GM18502 (cell line): ENCODE results near the gene C2CD4C.
"Not testable (repeated sequence)": the region's sequence is repeated elsewhere in the genome, so short reads cannot be mapped to it uniquely, and the experiment has no call there.

Experiments used
- ATAC-seq: cut with Tn5 transposase; IDR thresholded peaks from one replicate; pipeline ENCODE4 v1.9.1; 2021; ENCODE audit warnings: mild to moderate bottlenecking; ENCODE audit not compliant: unreplicated experiment, poor library complexity

Gene C2CD4C, protein sequence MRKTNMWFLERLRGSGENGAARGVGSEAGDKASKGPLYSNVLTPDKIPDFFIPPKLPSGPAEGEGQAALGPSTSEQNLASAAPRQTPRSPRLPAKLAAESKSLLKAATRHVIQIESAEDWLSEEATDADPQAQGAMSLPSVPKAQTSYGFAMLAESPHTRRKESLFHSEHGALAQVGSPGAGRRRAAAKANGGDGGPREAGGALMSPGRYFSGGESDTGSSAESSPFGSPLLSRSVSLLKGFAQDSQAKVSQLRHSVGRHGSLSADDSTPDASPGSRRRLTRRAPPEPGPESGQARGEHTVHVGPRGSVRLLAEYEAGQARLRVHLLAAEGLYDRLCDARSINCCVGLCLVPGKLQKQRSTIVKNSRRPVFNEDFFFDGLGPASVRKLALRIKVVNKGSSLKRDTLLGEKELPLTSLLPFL

DNA sequence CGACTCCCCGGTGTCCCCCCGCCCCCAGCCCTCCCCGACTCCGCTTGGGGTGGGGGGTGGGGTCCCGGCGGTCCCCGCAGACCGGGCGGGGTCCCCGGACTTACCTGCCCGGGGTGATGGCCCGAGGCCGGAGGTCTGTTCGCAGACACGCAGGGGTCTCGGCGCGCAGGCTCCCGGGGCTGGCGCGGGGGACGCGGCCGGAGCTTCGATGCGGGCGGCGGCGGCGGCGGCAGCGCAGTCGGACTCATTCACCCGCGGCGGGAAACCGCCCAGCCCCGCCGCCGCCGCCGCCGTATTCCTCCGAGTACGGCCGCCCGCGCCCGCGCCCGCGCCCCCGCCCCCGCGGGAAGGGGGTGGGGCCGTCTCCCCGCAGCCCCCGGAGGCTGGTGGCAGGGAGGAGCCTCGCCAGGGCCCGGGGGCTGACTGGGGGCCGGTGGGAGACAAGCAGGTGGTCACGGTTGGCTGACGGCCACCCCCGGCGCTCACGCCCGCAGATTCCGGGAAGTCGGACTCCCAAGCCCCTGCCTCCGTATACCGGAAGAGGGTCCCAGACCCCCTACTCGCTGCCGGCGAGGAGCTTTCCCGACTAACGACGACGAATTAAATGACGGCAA, at the start of gene C2CD4C:
Gene C2CD4C (minus strand): TSS at position 246 of the 614 bp plus-strand sequence. CDS start 786 bp downstream, outside the sequence.
- no peak for ATAC-seq

DNA sequence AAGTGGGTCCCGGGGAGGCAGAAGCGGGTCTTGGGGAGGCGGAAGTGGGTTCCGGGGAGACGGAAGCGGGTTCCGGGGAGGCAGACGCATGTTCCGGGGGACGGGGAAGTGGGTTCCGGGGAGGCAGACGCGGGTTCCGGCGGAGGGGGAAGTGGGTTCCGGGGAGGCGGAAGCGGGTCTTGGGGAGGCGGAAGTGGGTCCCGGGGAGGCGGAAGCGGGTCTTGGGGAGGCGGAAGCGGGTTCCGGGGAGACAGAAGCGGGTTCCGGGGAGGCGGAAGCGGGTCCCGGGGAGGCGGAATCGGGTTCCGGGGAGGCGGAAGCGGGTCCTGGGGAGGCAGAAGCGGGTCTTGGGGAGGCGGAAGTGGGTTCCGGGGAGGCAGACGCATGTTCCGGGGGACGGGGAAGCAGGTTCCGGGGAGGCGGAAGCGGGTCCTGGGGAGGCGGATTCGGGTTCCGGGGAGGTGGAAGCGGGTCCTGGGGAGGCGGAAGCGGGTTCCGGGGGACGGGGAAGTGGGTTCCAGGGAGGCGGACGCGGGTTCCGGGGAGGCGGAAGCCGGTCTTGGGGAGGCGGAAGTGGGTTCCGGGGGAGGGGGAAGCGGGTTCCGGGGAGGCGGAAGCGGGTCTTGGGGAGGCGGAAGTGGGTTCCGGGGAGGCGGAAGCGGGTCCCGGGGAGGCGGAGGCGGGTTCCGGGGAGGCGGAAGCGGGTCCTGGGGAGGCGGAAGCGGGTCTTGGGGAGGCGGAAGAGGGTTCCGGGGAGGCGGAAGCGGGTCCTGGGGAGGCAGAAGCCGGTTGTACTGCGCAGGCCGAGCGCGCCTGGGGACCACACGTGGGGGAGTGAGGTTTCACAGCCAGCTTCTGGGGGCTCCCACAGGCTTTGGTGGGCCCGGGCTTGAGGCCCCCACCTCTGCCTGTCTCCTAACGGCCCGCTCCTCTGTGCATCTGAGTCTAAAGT, 49.4 kb upstream of the C2CD4C start:
- ATAC-seq = no peak

DNA sequence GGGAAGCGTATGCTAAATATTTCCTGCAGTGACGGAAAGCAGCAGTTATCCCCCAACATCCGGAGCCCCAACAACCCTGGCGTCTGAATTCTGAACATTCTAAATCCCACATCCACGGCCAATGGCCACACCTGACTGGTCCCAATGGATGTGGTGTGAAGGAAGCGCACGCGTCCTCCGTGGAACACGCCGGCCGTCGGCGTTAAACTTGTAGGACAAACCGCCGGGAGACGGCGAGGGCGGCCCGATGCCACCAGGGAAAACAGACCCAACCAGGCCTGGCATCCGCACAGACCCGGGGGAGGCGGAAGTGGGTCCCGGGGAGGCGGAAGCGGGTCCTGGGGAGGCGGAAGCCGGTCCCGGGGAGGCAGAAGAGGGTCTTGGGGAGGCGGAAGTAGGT, 48.7 kb upstream of the C2CD4C start:
- ATAC-seq = no peak

DNA sequence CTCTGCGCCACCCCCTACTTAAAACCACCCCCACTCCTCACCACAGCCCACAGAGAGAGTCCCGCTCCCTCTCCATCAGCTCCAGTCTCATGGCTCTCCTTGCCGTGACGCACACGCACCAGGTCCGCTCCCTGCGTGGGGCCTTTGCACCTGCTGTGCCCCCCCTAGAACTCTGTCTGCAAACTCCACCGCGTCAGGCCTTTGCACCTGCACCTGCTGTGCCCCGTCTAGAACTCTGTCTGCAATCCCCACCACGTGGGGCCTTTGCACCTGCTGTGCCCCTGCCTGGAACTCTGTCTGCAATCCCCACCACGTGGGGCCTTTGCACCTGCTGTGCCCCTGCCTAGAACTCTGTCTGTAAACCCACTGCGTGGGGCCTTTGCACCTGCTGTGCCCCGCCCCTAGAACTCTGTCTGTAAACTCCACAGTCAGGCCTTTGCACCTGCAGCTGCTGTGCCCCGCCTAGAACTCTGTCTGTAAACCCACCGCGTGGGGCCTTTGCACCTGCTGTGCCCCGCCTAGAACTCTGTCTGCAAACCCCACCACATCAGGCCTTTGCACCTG, 47.7 kb upstream of the C2CD4C start:
- ATAC-seq = no peak

DNA sequence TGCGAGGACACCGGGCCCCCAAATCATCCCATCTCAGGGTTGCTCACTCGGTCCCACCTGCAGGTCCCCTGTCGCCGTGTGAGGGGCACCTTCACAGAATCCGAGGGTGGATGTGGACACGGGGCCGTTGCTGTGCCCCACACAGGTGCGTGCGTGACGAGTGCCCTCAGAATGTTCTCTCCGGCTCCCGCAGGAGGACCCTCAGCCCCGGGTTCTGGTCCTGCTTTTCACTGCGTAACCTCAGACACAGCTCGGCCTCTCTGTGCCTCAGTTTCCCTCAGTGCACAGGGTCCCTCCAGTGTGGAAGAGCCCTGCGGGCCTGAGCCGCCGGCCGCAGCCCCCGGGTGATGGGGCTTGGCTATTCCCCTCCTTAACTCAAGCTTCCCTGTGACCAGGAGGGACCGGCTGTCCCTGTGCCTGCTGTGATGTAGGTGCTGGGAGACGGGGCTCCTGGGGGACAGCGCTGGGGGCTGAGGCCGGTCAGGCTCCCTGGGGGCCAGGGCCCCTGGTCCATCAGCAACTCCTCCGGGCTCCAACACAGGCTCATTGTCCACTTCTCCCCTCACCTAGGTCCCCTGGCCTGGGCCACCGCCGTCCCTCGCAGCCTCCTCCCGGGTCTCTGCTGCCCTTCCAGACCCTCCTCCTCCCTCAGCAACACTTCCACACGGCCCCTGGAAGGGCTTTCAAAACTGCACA, 47.1 kb upstream of the C2CD4C start:
- no peak for ATAC-seq

DNA sequence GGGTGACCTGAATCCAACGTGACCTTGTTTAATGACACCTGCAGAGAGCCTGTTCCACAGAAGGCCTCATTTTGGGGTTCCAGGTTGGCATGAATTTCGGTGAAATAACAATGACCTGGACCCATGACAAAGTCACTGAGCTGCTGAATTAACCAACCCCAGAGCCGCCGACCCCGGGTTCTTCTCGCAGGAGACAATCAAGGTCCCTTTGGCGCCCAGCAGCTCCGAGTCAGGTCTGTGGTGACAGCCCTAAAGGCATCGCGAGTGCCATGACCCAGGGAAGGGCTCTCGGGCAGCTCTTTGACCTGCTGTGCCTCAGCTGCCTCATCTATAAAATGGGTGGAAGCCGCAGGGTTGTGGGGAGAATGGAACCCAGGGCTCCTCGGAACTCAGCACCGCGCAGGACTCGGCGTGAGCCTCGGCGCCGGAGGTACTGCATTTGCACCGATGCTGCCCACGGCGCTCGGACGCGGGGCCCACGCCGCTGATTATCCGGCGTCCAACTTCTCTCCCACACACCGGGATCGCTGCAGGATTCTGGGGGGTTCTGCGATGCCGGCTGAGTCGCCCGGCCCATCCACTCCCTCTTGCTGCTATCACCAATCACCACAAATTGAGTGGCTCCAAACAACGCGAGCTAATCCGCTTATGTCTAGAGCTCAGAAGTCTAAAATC, 46.2 kb upstream of the C2CD4C start:
- no peak for ATAC-seq

DNA sequence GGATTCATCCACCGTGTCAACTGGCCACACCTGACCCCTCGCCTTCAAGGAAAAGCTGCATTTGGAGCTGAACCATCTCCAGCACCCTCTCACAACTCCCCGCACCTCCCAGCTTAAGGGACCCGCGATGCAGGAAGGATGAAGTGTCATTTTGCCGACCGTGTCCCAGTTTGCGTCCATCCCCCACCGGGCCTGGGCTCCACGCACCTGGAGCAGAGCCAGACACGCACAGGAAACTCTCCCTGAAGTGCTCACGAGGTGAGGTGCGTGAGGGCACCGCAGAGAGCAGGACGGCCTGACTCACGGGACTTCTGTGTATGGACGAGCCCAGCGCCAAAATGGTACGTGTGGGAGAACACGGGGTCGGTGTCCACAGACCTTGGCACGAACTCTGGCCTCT, 44.7 kb upstream of the C2CD4C start:
- ATAC-seq = no peak

DNA sequence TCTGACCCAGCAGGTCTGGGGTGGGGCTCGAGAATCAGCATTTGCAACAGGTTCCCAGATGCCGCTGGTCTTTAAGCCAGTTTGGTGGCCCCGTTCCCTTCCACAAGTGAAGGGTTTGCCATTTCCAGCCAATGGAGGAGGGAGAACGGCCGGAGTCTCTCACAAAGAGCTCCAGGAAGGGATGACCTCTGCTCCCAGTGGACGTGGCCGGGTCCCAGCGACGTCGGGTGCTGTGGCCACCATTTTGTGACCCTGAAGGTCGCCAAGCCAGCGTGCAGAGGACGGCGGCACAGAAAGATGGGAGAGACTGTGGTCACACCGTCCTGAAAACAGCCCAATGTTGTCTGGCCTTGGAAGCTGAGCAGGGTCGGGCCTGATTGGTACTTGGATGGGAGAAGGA, 43.9 kb upstream of the C2CD4C start:
- no peak for ATAC-seq

DNA sequence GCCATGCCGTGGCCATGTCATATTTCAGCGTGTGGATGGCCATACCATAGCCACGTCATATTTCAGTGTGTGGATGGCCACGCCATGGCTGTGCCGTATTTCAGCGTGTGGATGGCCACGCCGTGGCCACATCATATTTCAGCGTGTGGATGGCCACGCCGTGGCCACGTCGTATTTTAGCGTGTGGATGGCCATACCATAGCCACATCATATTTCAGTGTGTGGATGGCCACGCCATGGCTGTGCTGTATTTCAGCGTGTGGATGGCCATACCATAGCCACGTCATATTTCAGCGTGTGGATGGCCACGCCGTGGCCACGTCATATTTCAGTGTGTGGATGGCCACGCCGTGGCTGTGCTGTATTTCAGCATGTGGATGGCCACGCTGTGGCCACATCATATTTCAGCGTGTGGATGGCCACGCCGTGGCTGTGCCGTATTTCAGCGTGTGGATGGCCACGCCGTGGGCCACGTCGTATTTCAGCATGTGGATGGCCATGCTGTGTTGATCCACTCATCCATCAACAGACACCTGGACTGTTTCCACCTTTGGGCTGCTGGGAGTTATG, 42.0 kb upstream of the C2CD4C start:
- ATAC-seq = not testable (repeated sequence)

DNA sequence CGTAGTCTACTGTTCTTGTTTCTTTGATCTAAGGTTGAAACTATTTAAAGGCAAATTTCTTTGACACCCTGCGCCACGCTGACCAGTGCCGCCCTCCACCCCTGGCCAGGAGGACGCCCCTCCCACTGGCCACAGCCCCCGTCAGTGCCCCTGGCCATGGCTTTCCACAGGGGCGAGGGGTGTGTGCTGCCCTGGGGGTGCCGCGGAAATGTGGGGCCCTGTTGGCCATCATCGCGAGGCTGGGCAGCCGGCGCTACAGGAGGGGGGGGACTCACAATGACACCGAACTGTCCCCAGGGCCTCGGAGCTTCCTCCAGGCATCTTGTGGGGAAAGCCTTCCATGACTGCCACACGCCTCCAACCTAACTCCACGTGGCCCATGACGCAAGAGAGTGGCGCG, 41.0 kb upstream of the C2CD4C start:
- no peak for ATAC-seq

DNA sequence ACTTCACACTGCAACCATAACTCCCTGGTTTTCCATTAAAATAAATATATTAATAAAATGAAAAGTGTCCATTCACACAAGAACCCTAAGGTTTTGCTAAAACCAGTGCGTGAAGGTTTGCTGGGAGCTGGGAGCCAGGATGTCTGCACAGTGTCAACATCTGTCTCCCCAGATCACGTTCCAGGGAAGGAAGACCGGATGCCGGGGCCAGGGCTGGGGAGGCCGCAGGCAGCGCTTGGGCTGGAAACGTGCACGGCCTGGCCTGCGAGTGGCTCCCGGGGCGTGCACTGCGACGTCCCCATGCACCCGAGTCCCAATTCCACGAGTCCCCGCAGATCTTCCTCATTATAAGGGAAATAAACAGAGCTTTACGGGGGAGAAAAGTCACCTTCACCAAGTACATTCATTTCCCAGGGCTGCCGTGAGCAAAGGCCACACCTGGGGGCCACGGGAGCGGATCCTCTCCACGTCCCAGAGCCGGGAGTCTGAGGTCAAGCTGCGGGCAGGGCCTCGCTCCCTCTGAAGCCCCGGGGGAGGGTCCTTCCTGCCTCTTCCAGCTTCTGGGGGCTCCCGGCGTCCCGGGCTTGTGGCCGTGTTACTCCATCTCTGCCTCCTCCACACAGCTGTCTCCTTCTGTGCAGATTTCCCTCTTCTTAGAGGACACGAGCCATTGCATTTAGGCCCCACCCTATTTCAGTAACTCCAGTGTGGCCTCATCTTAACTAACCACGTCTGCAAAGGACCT, 39.0 kb upstream of the C2CD4C start:
- ATAC-seq = no peak

DNA sequence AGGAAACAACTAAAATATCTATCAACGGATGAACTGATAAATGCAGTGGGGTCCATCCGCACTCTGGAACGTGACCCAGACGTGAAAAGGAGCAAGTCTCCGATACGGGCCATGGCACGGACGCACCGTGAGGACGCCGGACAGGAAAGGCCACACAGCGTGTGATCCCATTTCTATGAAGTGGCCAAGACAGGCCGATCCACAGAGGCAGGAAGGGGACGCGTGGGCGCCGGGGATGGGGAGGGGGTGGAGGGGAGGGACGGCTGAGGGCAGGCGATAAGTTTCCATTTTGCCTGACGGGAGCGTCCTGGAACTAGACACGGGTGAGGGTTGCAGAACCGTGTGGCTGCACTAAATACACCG, 38.1 kb upstream of the C2CD4C start:
- no peak for ATAC-seq

DNA sequence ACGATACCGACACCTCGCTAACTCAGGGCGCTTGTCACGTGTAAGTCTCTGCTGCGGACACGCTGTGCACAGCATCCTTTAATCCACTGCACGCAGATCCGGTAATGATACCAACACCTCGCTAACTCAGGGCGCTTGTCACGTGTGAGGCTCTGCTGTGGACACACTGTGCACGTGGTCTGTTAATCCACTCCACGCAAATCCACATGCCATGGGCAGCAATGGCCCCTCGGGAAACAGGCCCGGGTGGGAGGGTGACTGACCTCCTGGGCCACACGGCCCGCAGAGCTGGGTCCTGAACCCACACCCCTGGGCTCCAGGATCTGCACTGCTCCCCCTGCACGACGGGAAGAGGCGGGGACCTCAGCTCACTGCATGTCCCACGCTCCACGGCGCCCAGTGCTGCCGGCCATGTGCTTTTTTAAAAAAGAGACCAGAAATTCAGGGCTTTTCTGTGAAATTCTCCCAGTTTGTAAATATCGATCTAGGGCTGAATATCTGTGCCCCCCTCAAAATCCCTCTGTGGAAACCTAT, 35.8 kb upstream of the C2CD4C start:
- no peak for ATAC-seq

DNA sequence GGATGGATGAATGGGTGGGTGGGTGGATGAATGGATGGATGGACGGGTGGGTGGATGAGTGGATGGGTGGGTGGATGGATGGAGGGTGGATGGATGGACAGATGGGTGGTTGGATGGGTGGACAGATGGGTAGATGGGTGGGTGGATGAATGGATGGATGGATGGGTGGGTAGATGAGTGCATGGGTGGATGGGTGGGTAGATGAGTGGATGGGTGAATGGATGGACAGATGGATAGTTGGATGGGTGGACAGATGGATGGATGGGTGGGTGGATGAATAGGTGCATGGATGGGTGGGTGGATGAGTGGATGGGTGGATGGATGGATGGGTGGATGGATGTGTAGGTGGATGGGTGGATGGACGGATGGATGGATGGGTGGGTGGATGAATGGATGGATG, 34.1 kb upstream of the C2CD4C start:
- ATAC-seq = no peak

DNA sequence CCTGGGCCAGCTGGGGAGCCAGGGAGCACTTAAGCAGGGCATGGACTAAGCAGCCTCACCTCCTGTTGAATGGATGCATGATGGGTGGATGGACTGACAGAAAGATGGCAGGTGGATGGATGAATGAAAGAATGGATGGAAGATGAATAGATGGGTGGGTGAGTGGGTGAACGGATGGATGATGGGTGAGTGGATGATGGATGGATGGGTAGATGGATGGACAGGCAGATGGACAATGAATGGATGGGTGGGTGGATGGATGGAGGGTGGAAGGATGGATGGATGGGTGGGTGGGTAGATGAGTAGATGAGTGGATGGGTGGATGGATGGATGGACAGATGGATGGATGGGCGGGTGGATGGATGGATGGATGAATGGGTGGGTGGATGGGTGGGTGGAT, 33.1 kb upstream of the C2CD4C start:
- ATAC-seq = no peak

DNA sequence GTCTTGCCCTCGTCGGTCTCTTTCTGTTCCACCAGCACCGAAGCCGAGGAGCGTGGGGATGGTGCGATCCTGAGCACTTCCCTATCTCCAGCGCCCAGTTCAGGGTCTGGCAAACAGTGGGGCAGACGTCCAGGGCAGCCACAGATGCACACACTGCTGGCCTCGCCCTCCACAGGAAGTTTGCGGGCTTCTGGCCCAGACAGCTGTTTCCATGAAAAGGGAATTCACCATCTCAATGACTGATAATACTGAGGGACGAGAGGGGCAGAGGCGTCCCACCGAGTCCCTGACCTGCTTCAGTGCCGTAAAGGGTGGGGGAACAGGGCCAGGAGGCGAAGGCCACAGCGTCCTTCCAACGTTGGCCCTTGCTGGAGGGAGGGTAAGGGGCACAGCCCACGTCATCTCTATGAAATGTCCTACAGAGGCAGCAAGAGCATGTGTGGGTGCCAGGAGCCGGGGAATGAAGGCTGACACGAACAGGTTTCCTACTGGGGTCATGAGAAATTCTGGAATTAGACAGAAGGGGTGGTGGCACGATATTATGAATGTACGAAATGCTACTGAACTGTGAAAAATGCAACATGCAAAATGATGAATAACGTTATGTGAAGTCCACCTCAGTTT, 32.4 kb upstream of the C2CD4C start:
- no peak for ATAC-seq

DNA sequence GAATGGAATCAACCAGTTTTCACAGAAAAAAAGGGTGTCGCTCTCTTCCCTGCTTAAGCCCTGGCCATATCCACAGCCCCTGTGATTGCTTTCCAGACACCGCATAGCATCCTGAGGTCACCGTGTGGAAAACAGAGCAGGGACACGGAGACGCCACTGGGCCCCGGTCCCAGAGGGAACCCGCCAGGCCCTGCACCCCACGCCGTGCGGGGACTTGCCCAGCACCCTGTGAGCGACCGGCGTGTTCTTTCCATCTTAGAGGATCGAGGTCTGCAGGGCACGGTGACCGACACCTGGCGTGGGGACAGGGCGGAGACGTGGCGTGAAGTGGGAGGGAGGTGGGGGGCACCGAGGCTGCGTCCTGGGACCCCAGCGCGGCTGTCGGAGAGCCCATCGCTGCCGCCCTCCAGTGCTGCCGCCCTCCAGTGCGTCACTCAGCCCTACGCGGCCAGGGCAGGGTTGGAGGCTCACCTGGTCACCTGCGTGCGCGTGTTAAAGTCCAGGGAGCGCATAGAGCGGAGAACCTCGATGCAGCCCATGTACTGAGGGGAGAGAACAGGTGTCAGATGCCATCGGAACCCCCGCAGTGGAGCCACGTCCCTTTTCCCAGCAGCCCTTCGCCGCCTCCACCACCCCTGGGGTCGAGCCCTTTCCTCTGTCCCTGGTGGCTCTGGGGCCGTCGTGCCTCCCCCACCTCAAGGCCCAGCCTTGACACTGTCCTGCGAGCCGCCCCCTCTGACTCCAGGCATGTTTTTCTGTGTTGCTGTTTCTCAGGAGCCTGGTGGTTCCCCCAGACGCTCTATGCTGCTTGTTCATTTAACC, 31.7 kb upstream of the C2CD4C start:
- no peak for ATAC-seq
